Thyroid gland (tissue), 4 donors: ENCODE results near the gene HEATR9.

Source experiments
- POLR2A ChIP-seq, 2 donors: fragments of 450-650 bp; IDR thresholded peaks; one replicate each; pipeline ENCODE4 v1.6.1; 2017; ENCODE audit warnings: antibody characterized with exemption in 2 of 2, mild to moderate bottlenecking in 2 of 2, moderate library complexity in 1 of 2
- TF ChIP-seq, protein P1 (sequence below), 6 experiments: fragments of 200-600 bp in 3 of 6; fragments of 450-650 bp in 3 of 6; sonication (generic) in 3 of 6; IDR thresholded peaks; one replicate each; pipeline ENCODE4 v1.5.1; 2016 to 2019; ENCODE audit warnings: antibody characterized with exemption in 6 of 6, mild to moderate bottlenecking in 2 of 6, inconsistent platforms in 1 of 6, moderate library complexity in 1 of 6

DNA sequence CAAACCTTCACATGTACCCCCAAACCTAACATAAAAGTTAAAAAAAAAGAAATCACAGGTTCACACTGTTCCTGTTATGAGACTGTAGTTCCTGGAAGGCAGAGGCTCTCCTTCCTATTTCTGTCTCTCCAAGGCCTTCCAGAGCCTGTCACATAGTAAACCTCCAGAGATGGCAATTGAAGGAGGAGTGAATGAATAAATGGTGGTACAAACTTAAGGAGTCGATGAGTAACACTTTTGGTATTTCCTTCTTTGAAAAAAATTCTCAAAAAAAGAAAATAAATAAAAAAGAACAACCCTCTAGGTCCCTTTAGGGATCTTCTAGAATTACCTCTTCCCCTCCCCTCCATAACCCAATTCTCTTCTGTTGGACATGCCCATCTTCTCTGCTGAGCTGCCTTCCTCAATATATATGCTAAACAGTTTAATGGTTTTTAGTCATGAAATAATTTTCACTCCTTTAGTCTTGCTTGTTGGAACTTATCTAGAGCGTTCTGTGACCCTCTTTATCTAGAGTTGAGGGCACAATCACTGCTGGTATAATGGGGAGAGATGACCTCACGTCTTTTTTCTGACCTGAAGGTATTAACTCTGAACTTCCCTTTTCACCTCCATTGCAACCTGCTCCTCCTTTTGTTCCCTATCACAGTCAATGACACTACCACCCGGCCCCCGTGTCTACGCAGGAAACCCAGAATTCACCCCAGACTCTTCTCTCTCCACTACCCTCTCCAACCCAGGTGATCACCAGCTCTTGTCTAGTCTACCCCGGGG is 61.1 kb downstream of the HEATR9 start:
- TF ChIP-seq, protein P1, sequence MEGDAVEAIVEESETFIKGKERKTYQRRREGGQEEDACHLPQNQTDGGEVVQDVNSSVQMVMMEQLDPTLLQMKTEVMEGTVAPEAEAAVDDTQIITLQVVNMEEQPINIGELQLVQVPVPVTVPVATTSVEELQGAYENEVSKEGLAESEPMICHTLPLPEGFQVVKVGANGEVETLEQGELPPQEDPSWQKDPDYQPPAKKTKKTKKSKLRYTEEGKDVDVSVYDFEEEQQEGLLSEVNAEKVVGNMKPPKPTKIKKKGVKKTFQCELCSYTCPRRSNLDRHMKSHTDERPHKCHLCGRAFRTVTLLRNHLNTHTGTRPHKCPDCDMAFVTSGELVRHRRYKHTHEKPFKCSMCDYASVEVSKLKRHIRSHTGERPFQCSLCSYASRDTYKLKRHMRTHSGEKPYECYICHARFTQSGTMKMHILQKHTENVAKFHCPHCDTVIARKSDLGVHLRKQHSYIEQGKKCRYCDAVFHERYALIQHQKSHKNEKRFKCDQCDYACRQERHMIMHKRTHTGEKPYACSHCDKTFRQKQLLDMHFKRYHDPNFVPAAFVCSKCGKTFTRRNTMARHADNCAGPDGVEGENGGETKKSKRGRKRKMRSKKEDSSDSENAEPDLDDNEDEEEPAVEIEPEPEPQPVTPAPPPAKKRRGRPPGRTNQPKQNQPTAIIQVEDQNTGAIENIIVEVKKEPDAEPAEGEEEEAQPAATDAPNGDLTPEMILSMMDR (IDR thresholded peaks at IDR 0.05): no peak
- TF ChIP-seq POLR2A (IDR thresholded peaks at IDR 0.05): no peak
